ENCODE results near the gene TIMM23B. TPM values are rescaled to one million over a fixed set of nuclear protein-coding genes. Genes with fewer than 3 reads are reported as not detected.
A peak's percentile ranks its signal among the peaks of the same experiment; 100 is the strongest.
"Not testable (repeated sequence)": the region's sequence is repeated elsewhere in the genome, so short reads cannot be mapped to it uniquely, and the experiment has no call there.

TIMM23B gene, protein sequence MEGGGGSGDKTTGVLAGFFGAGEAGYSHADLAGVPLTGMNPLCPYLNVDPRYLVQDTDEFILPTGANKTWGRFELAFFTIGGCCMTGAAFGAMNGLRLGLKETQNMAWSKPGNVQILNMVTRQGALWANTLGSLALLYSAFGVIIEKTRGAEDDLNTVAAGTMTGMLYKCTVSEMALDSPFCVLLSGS
- total RNA-seq (2021) = 20.8 and 24.2 TPM in 2 replicates
- long read RNA-seq, transcript TIMM23B-203 (8 exons, 2,623 nt) = minor isoform, 12 of 83 reads
- long read RNA-seq, transcript TIMM23B-201 (7 exons, 1,142 nt) = major isoform, 54 of 83 reads
- long read RNA-seq, partial matches to known transcripts = 3 of 83 reads
- long read RNA-seq, other reads (novel, unspliced or antisense) = 14 of 83 reads

DNA sequence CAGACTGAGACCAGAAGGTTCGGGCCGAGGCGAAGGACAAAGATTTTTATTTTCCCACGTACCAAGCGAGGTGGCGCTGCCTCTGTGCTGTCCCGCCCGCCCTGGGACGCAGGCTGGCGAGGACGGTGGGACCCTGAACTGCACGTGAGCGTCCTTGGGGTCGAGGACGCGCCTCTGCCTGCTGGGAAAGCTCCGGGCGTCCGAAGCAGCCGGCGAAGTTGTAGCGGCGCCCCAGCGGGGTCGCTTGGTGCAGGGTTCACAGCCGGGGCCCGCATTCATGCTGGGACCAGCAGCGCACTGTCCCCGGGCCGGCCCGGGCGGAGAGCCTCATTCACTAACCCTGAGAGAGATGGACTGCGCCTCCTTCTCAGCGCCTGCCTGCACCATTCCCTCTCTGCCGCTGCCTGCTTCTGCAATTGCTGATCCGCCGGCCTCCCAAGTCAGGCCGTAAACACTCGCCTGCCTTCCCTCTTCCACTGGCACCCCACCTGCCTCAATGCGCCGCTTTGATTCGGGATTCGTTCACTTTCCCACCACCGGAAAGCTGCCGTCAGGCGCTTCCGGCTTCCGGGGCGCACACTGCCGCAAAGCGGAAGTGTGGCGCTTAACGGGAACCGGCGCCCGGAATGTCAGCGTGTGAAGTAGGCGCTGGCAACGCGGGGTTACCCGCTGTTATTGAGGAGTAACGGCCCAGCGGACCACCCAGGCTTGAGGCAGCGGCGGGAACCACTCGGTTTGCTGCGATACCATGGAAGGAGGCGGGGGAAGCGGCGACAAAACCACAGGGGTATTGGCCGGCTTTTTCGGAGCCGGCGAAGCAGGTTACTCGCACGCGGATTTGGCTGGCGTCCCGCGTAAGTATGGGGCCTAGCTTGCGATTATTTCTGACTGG lies at the start of gene TIMM23B, which contains the start of gene PARG:
TSS of gene TIMM23B (plus strand) at position 607 of the 892 bp plus-strand sequence. CDS start at position 749, 142 bp downstream.
TSS of gene PARG (minus strand) at position 581 of the 892 bp plus-strand sequence. CDS start at position 279, 302 bp downstream.
- peak within 1 kb of the TSS; percentile 76 for H3K4me2 ChIP-seq (ENCODE audit: insufficient read depth, insufficient read length, low read length)
- H3K9me3 ChIP-seq (ENCODE audit: control insufficient read depth, low read depth, low read length); H4K20me1 ChIP-seq (ENCODE audit: control insufficient read depth, insufficient read depth, insufficient read length); H2AFZ ChIP-seq (ENCODE audit: low read length); H2BK5ac ChIP-seq (ENCODE audit: insufficient read length, low read length); H3K27me3 ChIP-seq (ENCODE audit: insufficient read depth, low read length); H4K8ac ChIP-seq (replicated peaks; ENCODE audit: insufficient read length, low read depth, low read length); H3K79me1 ChIP-seq (ENCODE audit: insufficient read depth, low read depth, low read length, poor library complexity, severe bottlenecking); H2BK12ac ChIP-seq (ENCODE audit: insufficient read length, low read depth, low read length); H3K4ac ChIP-seq (ENCODE audit: low read depth, low read length); H3K4me1 ChIP-seq (ENCODE audit: insufficient read depth, low read length); H2AK5ac ChIP-seq (ENCODE audit: insufficient read length, low read length); H4K91ac ChIP-seq (ENCODE audit: insufficient read length, low read depth, low read length); H3K23me2 ChIP-seq (ENCODE audit: insufficient read length, low read depth, low read length, poor library complexity, severe bottlenecking); H4K5ac ChIP-seq (ENCODE audit: insufficient read length, low read depth, low read length); H3K14ac ChIP-seq (ENCODE audit: insufficient read depth, low read length); H3K9me3 Mint-ChIP-seq; H3T11ph ChIP-seq (ENCODE audit: low read length); H3K23ac ChIP-seq (ENCODE audit: insufficient read length, low read depth, low read length); H2BK120ac ChIP-seq (ENCODE audit: low read depth, low read length, poor library complexity, severe bottlenecking); H3K27ac ChIP-seq (ENCODE audit: insufficient read length, low read depth, low read length); H3K56ac ChIP-seq (ENCODE audit: insufficient read length, low read depth, low read length); H2BK15ac ChIP-seq (ENCODE audit: low read depth, low read length); H2BK20ac ChIP-seq (ENCODE audit: low read depth, low read length, poor library complexity, severe bottlenecking); H3K27me3 Mint-ChIP-seq (ENCODE audit: low read depth): not testable (repeated sequence)
- Mint-ChIP-seq H3K4me1 (peaks cover 7 to 22% of the 10 kb centered on the region in 2 experiments), H3K36me3 (ENCODE audit: insufficient read depth in 1 of 3, low read depth in 3 of 3) (peaks cover 5 to 21% (median 10%) of the 10 kb centered on the region in 3 experiments; a peak in 6 of 7 replicates), H3K4me3 (peak within 1 kb of the TSS; percentile 96 to 99), H3K27ac (peak within 1 kb of the TSS; percentile 98 to 100 (median 99))
- peak within 1 kb of the TSS; percentile 13 for H3K18ac ChIP-seq (ENCODE audit: insufficient read length, low read depth, low read length)
- WGBS (ENCODE audit: extremely low coverage, insufficient read length, low lambda C conversion rate) = no CpG with 5 or more reads among the region's 81 CpGs
- H3K79me2 ChIP-seq (ENCODE audit: insufficient read depth, low read length) = peaks cover 22% of the 10 kb centered on the region; the same call in 1 of the 2 replicates
- H3K9ac ChIP-seq (ENCODE audit: extremely low read depth, insufficient read length, low read length) = peak within 1 kb of the TSS; percentile 89
- DNase-seq = peak; percentile 86
- TF ChIP-seq, protein P1, sequence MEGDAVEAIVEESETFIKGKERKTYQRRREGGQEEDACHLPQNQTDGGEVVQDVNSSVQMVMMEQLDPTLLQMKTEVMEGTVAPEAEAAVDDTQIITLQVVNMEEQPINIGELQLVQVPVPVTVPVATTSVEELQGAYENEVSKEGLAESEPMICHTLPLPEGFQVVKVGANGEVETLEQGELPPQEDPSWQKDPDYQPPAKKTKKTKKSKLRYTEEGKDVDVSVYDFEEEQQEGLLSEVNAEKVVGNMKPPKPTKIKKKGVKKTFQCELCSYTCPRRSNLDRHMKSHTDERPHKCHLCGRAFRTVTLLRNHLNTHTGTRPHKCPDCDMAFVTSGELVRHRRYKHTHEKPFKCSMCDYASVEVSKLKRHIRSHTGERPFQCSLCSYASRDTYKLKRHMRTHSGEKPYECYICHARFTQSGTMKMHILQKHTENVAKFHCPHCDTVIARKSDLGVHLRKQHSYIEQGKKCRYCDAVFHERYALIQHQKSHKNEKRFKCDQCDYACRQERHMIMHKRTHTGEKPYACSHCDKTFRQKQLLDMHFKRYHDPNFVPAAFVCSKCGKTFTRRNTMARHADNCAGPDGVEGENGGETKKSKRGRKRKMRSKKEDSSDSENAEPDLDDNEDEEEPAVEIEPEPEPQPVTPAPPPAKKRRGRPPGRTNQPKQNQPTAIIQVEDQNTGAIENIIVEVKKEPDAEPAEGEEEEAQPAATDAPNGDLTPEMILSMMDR (conservative IDR thresholded peaks at IDR 0.05) = 0 out of 3 replicates have a peak, but pooled peaks have one; percentile 20

DNA sequence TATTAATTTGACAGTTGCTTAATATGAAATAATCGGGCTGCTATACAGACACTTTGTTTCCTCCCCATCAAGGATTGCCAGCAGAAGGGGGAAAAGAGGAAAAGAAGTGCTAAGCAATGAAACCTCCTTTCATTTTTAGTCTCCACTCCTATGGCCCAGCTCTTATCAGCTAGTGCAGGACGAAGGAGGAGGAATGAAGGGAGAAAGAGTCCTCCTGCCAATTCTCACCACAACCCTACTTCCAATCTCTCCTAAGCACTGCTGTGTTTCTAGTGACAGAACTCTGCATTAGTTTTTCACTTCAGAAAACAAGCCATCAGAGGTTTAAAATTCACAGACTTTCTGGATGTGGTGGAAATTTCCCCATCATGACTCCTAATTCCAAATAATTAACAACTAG lies 41.9 kb upstream of the TIMM23B start:
- not testable (repeated sequence) for H2BK120ac ChIP-seq (ENCODE audit: low read depth, low read length, poor library complexity, severe bottlenecking); H2BK20ac ChIP-seq (ENCODE audit: low read depth, low read length, poor library complexity, severe bottlenecking); H3K27me3 Mint-ChIP-seq (ENCODE audit: low read depth); H3K4me3 Mint-ChIP-seq; H4K8ac ChIP-seq (replicated peaks; ENCODE audit: insufficient read length, low read depth, low read length); H3K56ac ChIP-seq (ENCODE audit: insufficient read length, low read depth, low read length); H2AK5ac ChIP-seq (ENCODE audit: insufficient read length, low read length); H3K4me1 Mint-ChIP-seq; H3K27ac Mint-ChIP-seq; H2BK15ac ChIP-seq (ENCODE audit: low read depth, low read length); H3K23me2 ChIP-seq (ENCODE audit: insufficient read length, low read depth, low read length, poor library complexity, severe bottlenecking); H4K20me1 ChIP-seq (ENCODE audit: control insufficient read depth, insufficient read depth, insufficient read length); H3K18ac ChIP-seq (ENCODE audit: insufficient read length, low read depth, low read length); H3K27ac ChIP-seq (ENCODE audit: insufficient read length, low read depth, low read length); H3T11ph ChIP-seq (ENCODE audit: low read length); H2AFZ ChIP-seq (ENCODE audit: low read length); H3K79me1 ChIP-seq (ENCODE audit: insufficient read depth, low read depth, low read length, poor library complexity, severe bottlenecking); H3K27me3 ChIP-seq (ENCODE audit: insufficient read depth, low read length); H3K4me2 ChIP-seq (ENCODE audit: insufficient read depth, insufficient read length, low read length); H3K4me1 ChIP-seq (ENCODE audit: insufficient read depth, low read length); H3K79me2 ChIP-seq (ENCODE audit: insufficient read depth, low read length); DNase-seq; H4K5ac ChIP-seq (ENCODE audit: insufficient read length, low read depth, low read length); H3K14ac ChIP-seq (ENCODE audit: insufficient read depth, low read length); H3K9ac ChIP-seq (ENCODE audit: extremely low read depth, insufficient read length, low read length); H3K23ac ChIP-seq (ENCODE audit: insufficient read length, low read depth, low read length); H2BK5ac ChIP-seq (ENCODE audit: insufficient read length, low read length); H3K9me3 ChIP-seq (ENCODE audit: control insufficient read depth, low read depth, low read length); H2BK12ac ChIP-seq (ENCODE audit: insufficient read length, low read depth, low read length); H4K91ac ChIP-seq (ENCODE audit: insufficient read length, low read depth, low read length); H3K4ac ChIP-seq (ENCODE audit: low read depth, low read length)
- WGBS (ENCODE audit: extremely low coverage, insufficient read length, low lambda C conversion rate) = no CpG with 5 or more reads among the region's 2 CpGs
- Mint-ChIP-seq H3K36me3 (ENCODE audit: insufficient read depth in 1 of 3, low read depth in 3 of 3) (peaks cover 10 to 23% (median 23%) of the 10 kb centered on the region in 3 experiments), H3K9me3 (peaks cover 9 to 18% of the 10 kb centered on the region in 2 experiments; a peak in 4 of 5 replicates)

All from H9 (cell line).